GM12872 (cell line): ENCODE measurements around the gene PRAMEF5.
A peak's percentile ranks its signal among the peaks of the same experiment; 100 is the strongest.
"Not testable (repeated sequence)": the region's sequence is repeated elsewhere in the genome, so short reads cannot be mapped to it uniquely, and the experiment has no call there.

Experiments used
- CTCF ChIP-seq: IDR thresholded peaks from 3 replicates; pipeline ENCODE4 v1.5.1; 2011; ENCODE audit warnings: low read depth, mild to moderate bottlenecking, low read length, moderate library complexity; ENCODE audit not compliant: insufficient read depth

Gene PRAMEF5

GRCh38 chr1:13253898-13254297, at the start of gene PRAMEF5:
Gene PRAMEF5, plus strand, starts transcription at chr1:13254198. Its CDS starts 5,071 bp downstream, at chr1:13259269.
- TF ChIP-seq CTCF: not testable (repeated sequence)

- no peak for TF ChIP-seq CTCF
Measured at GRCh38 chr1:13224480-13225060, 29.4 kb upstream of the PRAMEF5 start.

- TF ChIP-seq CTCF: not testable (repeated sequence)
Measured at GRCh38 chr1:13225675-13226204, 28.3 kb upstream of the PRAMEF5 start, which contains the start of gene PRAMEF18. Gene PRAMEF18, minus strand, starts transcription at chr1:13226154. Its CDS starts 48 bp downstream, at chr1:13226106.

GRCh38 chr1:13228343-13228781, 25.6 kb upstream of the PRAMEF5 start:
- peak; percentile 73 for TF ChIP-seq CTCF

GRCh38 chr1:13277016-13277415, 23.0 kb downstream of the PRAMEF5 start:
- TF ChIP-seq CTCF: peak; percentile 32; the same call in 1 of the 3 replicates

- not testable (repeated sequence) for TF ChIP-seq CTCF
Measured at GRCh38 chr1:13285037-13285436, 31.0 kb downstream of the PRAMEF5 start, which contains the start of gene PRAMEF8. Gene PRAMEF8, minus strand, starts transcription at chr1:13285137. Its CDS starts 1,046 bp downstream, at chr1:13284091.

GRCh38 chr1:13303239-13303638, 49.2 kb downstream of the PRAMEF5 start, which contains the start of gene PRAMEF33:
Gene PRAMEF33, plus strand, starts transcription at chr1:13303539. Its CDS starts 2,416 bp downstream, at chr1:13305955.
- TF ChIP-seq CTCF: not testable (repeated sequence)
